ENCODE data around the gene GHR. TPM values are rescaled to one million over a fixed set of nuclear protein-coding genes. Genes with fewer than 3 reads are reported as not detected.

Gene GHR
- total RNA-seq, 1 donor from 2014 or later, result 6.4 TPM

- Histone ChIP-seq H3K4me1 (peaks cover 0 to 30% of the 10 kb centered on the region in 2 donors), H3K27me3 (no peaks in the 10 kb centered on the region), H3K4me3 (peak overlapping the region in 1 of 2 donors; percentile 20), H3K36me3 (no peaks in the 10 kb centered on the region), H3K27ac (peak overlapping the region; percentile 66 to 76), H3K9me3 (no peaks in the 10 kb centered on the region)
- DNase-seq (ENCODE audit: low spot score in 2 of 2), result no peak
- TF ChIP-seq CTCF (IDR thresholded peaks at IDR 0.05), result no peak
- intact Hi-C loops (cut with DNase I), result loop anchor here (5.0 kb wide), 1 partner anchor 48 kb away; no protein-coding TSS in a partner anchor
Observed at GRCh38 chr5:42564689-42565356, 141.6 kb downstream of the GHR start.

- Histone ChIP-seq H3K27ac (peak overlapping the region; percentile 66 to 76), H3K36me3 (no peaks in the 10 kb centered on the region), H3K9me3 (no peaks in the 10 kb centered on the region), H3K4me1 (peaks cover 0 to 22% of the 10 kb centered on the region in 2 donors), H3K4me3 (peak overlapping the region; percentile 2 to 34), H3K27me3 (no peaks in the 10 kb centered on the region)
- no peak for DNase-seq (ENCODE audit: low spot score in 2 of 2)
- no peak for TF ChIP-seq CTCF (IDR thresholded peaks at IDR 0.05)
- intact Hi-C loops (cut with DNase I), result no loop called here
Observed at GRCh38 chr5:42566652-42567295, 143.5 kb downstream of the GHR start.

- H3K27me3 ChIP-seq, result no peaks in the 10 kb centered on the region
- intact Hi-C loops (cut with DNase I), result no loop called here
- no peak overlapping the region for H3K4me3 ChIP-seq
- H3K36me3 ChIP-seq, result no peaks in the 10 kb centered on the region
- H3K27ac ChIP-seq, result no peak overlapping the region
- no peak for TF ChIP-seq CTCF (IDR thresholded peaks at IDR 0.05)
- no peaks in the 10 kb centered on the region for H3K9me3 ChIP-seq
- peaks cover 0 to 17% of the 10 kb centered on the region in 2 donors for H3K4me1 ChIP-seq
- DNase-seq (ENCODE audit: low spot score in 2 of 2), result no peak
Observed at GRCh38 chr5:42569325-42569724, 146.1 kb downstream of the GHR start.

GRCh38 chr5:42569953-42570548, 146.8 kb downstream of the GHR start:
- intact Hi-C loops (cut with DNase I), result no loop called here
- H3K4me1 ChIP-seq, result peaks cover 0 to 16% of the 10 kb centered on the region in 2 donors

More at GRCh38 chr5:42569953-42570548, 146.8 kb downstream of the GHR start:
- no peaks in the 10 kb centered on the region for H3K9me3 ChIP-seq
- no peak overlapping the region for H3K27ac ChIP-seq
- no peak overlapping the region for H3K4me3 ChIP-seq
- no peaks in the 10 kb centered on the region for H3K27me3 ChIP-seq
- DNase-seq (ENCODE audit: low spot score in 2 of 2), result no peak
- no peak for TF ChIP-seq CTCF (IDR thresholded peaks at IDR 0.05)
- H3K36me3 ChIP-seq, result no peaks in the 10 kb centered on the region

All from ascending aorta (tissue), 2 donors.